Peyer's patch (tissue), 4 donors: ENCODE results near the gene SYNGAP1. TPM values are rescaled to one million over a fixed set of nuclear protein-coding genes. Genes with fewer than 3 reads are reported as not detected.

Experiments used
- DNase-seq, 3 donors: peaks; one replicate each; pipeline ENCODE4 v3.0.0-alpha.2; 2017 to 2019
- H3K27ac ChIP-seq, 4 donors: fragments of 200-600 bp; sonication (generic); one replicate each; pipeline ENCODE4 v1.5.1; 2016 to 2019
- H3K27me3 ChIP-seq, 2 donors: fragments of 200-600 bp; sonication (generic); one replicate each; pipeline ENCODE4 v1.5.1; 2019
- H3K36me3 ChIP-seq, 3 donors: fragments of 200-600 bp; sonication (generic); one replicate each; pipeline ENCODE4 v1.5.1; 2016 to 2019
- H3K4me1 ChIP-seq, 4 donors: fragments of 200-600 bp; sonication (generic); one replicate each; pipeline ENCODE4 v1.5.1; 2016 to 2019
- H3K4me3 ChIP-seq, 4 donors: fragments of 200-600 bp; sonication (generic); 1 replicate in 3 of 4; 2 replicates in 1 of 4; pipeline ENCODE4 v1.5.1; 2016 to 2019; ENCODE audit warnings: mild to moderate bottlenecking in 1 of 4
- H3K9me3 ChIP-seq, 4 donors: fragments of 200-600 bp; sonication (generic); one replicate each; pipeline ENCODE4 v1.5.1; 2016 to 2019; ENCODE audit warnings: mild to moderate bottlenecking in 1 of 4
- CTCF ChIP-seq, 6 experiments: fragments of 450-650 bp in 4 of 6; fragments of 200-600 bp in 2 of 6; sonication (generic) in 1 of 6; IDR thresholded peaks; one replicate each; pipeline ENCODE4 v1.5.1; 2017 to 2019; ENCODE audit warnings: antibody characterized with exemption in 6 of 6, mild to moderate bottlenecking in 3 of 6, moderate library complexity in 1 of 6
- POLR2A ChIP-seq, 2 donors: fragments of 450-650 bp; IDR thresholded peaks; one replicate each; pipeline ENCODE4 v1.5.1; 2017; ENCODE audit warnings: antibody characterized with exemption in 2 of 2, mild to moderate bottlenecking in 2 of 2, moderate library complexity in 2 of 2
- total RNA-seq, 4 donors: library from RNA; depleted of rRNA; stranded (reverse); fragments of >200 nt; gene quantifications; one replicate each; pipeline ENCODE4 v1.1.0, GENCODE V29; 2016

Gene SYNGAP1
- total RNA-seq, 4 donors from 2014 or later = 5.4 to 42.1 (median 15.0) TPM

DNA sequence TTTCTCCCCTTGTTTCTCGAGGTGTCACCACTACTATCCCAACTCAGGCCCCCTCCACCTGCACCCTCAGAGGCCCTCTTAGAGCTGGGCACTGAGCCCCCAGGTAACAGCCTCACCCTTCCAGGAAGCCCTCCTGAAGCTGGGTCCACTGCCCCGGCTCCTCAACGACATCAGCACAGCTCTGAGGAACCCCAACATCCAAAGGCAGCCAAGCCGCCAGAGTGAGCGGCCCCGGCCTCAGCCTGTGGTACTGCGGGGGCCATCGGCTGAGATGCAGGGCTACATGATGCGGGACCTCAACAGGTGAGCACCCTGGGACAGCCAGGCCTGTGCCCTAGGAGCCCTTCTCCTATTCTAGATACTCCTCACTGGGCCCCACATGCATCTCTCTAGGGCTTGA is 21.6 kb downstream of the SYNGAP1 start:
- Histone ChIP-seq H3K27ac (no peak overlapping the region), H3K27me3 (no peaks in the 10 kb centered on the region), H3K4me3 (no peak overlapping the region), H3K4me1 (no peaks in the 10 kb centered on the region), H3K9me3 (no peaks in the 10 kb centered on the region), H3K36me3 (peaks cover 0 to 38% (median 0%) of the 10 kb centered on the region in 3 donors)
- TF ChIP-seq POLR2A (IDR thresholded peaks at IDR 0.05) (no peak), CTCF (IDR thresholded peaks at IDR 0.05) (no peak)
- no peak for DNase-seq

DNA sequence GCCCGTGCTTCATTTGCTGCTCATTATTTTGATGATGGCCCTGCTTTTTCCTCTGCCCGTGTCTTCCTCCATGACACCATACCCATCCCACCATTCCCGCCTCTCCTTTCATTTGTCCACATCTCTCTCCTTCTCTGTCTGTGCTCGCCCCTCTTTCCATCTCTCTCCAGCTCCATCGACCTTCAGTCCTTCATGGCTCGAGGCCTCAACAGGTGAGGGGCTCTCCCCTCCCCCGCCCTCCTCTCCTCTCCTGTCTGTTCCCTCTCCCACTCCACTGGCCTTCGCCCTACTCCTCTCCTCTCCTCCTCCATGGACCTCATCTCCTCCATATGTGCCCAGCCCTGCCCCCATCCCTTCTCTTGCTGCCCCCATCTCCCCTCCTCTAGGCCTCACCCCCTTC is 22.4 kb downstream of the SYNGAP1 start:
- peaks cover 0 to 30% (median 0%) of the 10 kb centered on the region in 3 donors for H3K36me3 ChIP-seq
- H3K27me3 ChIP-seq = no peaks in the 10 kb centered on the region
- no peak for DNase-seq
- TF ChIP-seq CTCF (IDR thresholded peaks at IDR 0.05) (no peak), POLR2A (IDR thresholded peaks at IDR 0.05) (no peak)
- no peak overlapping the region for H3K4me3 ChIP-seq
- H3K9me3 ChIP-seq = no peaks in the 10 kb centered on the region
- H3K27ac ChIP-seq = no peak overlapping the region
- no peaks in the 10 kb centered on the region for H3K4me1 ChIP-seq

DNA sequence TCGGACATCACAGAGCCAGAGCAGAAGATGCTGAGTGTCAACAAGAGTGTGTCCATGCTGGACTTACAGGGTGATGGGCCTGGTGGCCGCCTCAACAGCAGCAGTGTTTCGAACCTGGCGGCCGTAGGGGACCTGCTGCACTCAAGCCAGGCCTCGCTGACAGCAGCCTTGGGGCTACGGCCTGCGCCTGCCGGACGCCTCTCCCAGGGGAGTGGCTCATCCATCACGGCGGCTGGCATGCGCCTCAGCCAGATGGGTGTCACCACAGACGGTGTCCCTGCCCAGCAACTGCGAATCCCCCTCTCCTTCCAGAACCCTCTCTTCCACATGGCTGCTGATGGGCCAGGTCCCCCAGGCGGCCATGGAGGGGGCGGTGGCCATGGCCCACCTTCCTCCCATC is 23.2 kb downstream of the SYNGAP1 start:
- no peak overlapping the region for H3K27ac ChIP-seq

GRCh38 chr6:33443619-33444504 is 24.0 kb downstream of the SYNGAP1 start:
- DNase-seq = no peak
- Histone ChIP-seq H3K4me3 (no peak overlapping the region), H3K36me3 (peaks cover 0 to 14% (median 0%) of the 10 kb centered on the region in 3 donors), H3K27me3 (no peaks in the 10 kb centered on the region), H3K4me1 (no peaks in the 10 kb centered on the region), H3K9me3 (no peaks in the 10 kb centered on the region), H3K27ac (no peak overlapping the region)
- TF ChIP-seq POLR2A (IDR thresholded peaks at IDR 0.05) = no peak

More for the DNA sequence above, 23.2 kb downstream of the SYNGAP1 start:
- TF ChIP-seq POLR2A (IDR thresholded peaks at IDR 0.05) = no peak
- TF ChIP-seq CTCF (IDR thresholded peaks at IDR 0.05) = no peak
- no peak for DNase-seq
- H3K36me3 ChIP-seq = peaks cover 0 to 23% (median 0%) of the 10 kb centered on the region in 3 donors
- no peak overlapping the region for H3K4me3 ChIP-seq
- H3K4me1 ChIP-seq = no peaks in the 10 kb centered on the region
- no peaks in the 10 kb centered on the region for H3K27me3 ChIP-seq
- no peaks in the 10 kb centered on the region for H3K9me3 ChIP-seq

DNA sequence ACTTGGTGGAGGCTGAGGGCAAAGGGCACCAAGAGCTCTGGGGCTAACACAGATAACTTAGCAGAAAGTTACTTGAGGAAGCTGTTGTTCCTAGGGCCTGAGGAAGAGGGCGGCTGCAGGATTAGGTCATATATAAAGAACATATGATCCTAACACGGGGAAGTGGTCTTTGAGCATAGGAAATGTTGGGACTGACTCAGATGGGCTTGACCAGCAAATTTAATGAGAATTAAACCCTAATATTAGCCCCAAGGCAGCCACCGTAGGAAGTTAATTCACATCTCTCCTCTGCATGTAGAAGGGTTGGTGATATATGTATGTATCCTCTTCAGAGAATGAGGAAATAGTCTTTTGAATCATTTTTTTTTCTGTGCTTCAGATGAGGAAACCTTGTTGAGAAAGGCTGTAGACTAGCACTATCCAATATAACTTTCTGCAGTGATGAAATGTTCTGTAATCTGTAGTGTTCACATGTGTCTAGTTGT is 25.3 kb downstream of the SYNGAP1 start:
- H3K9me3 ChIP-seq = no peaks in the 10 kb centered on the region
- TF ChIP-seq POLR2A (IDR thresholded peaks at IDR 0.05) = no peak
- no peak for TF ChIP-seq CTCF (IDR thresholded peaks at IDR 0.05)
- H3K4me3 ChIP-seq = no peak overlapping the region
- H3K27me3 ChIP-seq = no peaks in the 10 kb centered on the region
- no peak overlapping the region for H3K27ac ChIP-seq
- peaks cover 0 to 14% (median 0%) of the 10 kb centered on the region in 3 donors for H3K36me3 ChIP-seq
- no peaks in the 10 kb centered on the region for H3K4me1 ChIP-seq
- DNase-seq = no peak

DNA sequence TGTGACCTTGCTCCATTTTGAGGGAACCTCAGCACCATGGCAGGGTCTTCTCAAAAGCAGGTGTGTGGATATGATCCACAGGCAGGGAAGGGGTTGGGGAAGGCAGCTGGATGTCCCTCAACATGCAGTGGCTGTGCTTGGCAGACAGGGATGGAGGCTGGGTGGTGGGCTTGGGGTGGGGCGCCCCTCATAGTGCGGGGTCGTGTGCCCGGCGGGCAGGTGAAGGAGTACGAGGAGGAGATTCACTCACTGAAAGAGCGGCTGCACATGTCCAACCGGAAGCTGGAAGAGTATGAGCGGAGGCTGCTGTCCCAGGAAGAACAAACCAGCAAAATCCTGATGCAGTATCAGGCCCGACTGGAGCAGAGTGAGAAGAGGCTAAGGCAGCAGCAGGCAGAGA is 26.5 kb downstream of the SYNGAP1 start:
- DNase-seq = peak in 1 of 3 donors; percentile 27
- H3K27me3 ChIP-seq = no peaks in the 10 kb centered on the region
- H3K4me1 ChIP-seq = no peaks in the 10 kb centered on the region
- no peak overlapping the region for H3K4me3 ChIP-seq
- no peak overlapping the region for H3K27ac ChIP-seq
- peaks cover 0 to 12% (median 0%) of the 10 kb centered on the region in 3 donors for H3K36me3 ChIP-seq
- H3K9me3 ChIP-seq = no peaks in the 10 kb centered on the region
- no peak for TF ChIP-seq CTCF (IDR thresholded peaks at IDR 0.05)
- TF ChIP-seq POLR2A (IDR thresholded peaks at IDR 0.05) = no peak
